IPS DF 4.7 (cell line): Measurements from ENCODE around the gene RFESD.
"Not testable (repeated sequence)": the region's sequence is repeated elsewhere in the genome, so short reads cannot be mapped to it uniquely, and the experiment has no call there.

Source experiments
- DNase-seq: peaks from one replicate; pipeline ENCODE4 v3.0.0-alpha.2; 2013; ENCODE audit warnings: low spot score; ENCODE audit errors: extremely low read depth

RFESD gene

DNA sequence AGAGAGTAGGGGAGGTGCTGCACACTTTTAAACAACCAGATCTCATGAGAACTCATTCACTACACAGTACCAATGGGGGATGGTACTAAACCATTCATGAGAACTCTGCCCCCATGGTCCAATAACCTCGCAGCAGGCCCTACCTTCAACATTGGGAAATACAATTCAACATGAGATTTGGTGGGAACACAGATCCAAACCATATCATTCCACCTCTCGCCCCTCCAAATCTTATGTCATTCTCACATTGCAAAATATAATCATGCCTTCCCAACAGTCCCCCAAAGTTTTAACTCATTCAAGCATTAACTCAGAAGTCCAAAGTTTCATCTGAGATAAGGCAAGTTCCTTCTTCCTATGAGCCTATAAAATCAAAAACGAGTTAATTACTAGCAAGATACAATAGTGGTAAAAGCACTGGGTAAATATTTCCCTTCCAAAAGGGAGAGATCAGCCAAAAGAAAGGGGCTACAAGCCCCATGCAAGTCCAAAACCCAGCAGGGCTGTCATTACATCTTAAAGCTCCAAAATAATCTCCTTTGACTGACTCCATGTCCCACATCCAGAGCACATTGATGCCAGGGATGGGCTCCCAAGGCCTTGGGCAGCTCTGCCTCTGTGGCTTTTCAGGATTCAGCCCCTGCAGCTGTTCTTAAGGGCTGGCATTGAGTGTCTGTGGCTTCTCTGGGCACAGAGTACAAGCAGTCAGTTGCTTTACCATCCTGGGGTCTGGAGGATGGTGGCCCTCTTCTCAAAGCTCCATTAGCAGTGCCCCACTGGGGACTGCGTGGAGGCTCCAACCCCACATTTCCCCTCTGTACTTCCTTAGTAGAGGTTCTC lies 18.4 kb upstream of the RFESD start:
- no peak for DNase-seq

- no peak for DNase-seq
Observed at GRCh38 chr5:95628933-95629332, 17.6 kb upstream of the RFESD start.

DNA sequence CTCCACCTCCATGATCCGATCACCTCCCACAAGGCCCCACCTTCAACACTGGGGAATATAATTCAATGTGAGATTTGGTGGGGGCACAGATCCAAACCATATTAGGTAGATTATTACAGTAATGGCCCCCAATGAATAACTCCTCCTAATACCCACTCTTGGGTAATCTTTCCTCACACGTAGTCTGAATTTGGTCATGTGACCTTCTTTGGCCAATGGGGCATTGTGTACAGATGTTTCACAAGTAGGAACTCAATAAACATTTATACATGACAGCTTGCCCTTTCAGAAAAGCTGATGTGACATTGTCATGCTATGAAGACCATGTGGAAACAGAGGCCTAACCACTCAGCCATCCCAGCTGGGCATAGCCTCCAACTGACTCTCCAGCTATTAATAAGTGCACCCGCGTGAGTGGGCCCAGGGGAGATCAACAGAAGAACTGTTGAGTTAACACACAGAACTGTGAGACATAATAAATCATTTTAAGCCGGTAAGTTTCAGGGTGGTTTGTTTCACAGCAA lies 16.1 kb upstream of the RFESD start:
- DNase-seq, result no peak

DNA sequence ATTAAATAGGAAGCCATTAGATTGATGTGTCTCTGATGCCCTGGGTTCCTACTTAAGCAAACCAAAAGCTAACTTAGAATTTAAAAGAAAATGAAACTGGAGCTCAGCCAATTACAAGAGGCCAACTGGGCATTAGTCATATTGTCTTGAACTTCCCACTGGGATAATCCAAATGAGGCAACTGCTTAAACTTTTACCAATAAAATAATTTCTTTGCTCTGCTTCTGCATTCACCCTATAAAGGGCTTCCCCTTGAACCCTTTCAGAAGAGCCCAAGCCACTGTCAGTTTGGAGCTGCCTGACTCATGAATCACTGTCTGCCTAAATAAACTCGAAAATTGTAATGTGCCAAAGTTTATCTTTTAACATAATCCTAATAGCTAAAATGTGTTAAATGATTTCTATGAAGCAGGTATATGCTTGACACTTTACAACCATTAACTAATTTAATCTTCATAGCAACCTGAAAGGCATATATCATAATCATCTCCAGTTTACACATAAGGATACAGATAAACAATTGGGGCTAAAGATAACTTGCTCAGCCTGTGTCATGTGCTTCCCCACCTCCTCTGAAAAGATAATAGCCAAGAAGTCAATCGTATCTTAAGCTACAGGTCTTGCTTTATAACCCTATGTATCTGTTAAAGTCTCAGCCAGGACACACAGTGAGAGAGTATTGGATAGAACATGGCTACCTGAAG lies 15.2 kb upstream of the RFESD start:
- DNase-seq, result no peak

- DNase-seq, result no peak
Observed at GRCh38 chr5:95631991-95632675, 14.4 kb upstream of the RFESD start.

- DNase-seq, result not testable (repeated sequence)
Observed at GRCh38 chr5:95632942-95633341, 13.6 kb upstream of the RFESD start.

- no peak for DNase-seq
Observed at GRCh38 chr5:95633671-95634070, 12.9 kb upstream of the RFESD start.

DNA sequence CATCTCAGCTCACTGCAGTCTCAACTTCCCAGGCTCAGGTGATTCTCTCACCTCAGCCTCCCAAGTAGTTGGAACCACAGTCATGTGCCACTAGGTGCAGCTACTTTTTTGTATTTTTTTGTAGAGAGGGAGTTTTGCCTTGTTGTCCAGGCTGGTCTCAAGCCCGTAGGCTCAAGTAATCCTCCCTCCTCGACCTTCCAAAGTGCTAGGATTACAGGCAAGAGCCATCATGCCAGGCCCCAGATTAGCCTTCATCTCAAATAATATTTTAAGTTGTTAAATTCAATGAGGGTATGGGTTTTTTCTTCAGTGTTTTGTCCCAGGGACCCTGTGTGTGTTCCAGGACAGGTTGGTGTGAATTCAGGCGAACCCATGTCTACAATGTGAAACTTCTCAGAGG lies 12.5 kb upstream of the RFESD start:
- no peak for DNase-seq

DNA sequence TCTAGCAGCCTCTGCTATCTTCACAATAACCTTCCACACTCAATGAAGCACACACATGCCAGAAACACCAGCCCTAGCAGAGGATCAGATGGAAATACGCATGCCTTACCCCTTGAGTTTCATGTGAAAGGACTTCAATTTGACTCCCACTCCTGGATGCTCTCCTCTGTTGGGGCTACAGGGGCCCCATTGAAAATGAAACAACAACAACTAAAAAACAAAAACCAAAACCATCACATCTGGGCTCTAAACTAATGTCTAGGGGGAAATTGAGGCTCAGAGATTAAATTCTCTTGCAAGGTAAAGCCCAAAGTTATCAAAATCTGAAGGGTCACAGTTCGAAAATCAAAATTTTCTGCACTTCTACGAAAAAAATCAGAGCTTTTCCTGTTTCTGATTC lies 7.9 kb upstream of the RFESD start:
- no peak for DNase-seq

GRCh38 chr5:95641741-95642220 lies 4.8 kb upstream of the RFESD start:
- DNase-seq, result no peak

GRCh38 chr5:95643152-95643551 lies 3.4 kb upstream of the RFESD start:
- no peak for DNase-seq

GRCh38 chr5:95644351-95645042 lies 2.1 kb upstream of the RFESD start:
- no peak for DNase-seq

DNA sequence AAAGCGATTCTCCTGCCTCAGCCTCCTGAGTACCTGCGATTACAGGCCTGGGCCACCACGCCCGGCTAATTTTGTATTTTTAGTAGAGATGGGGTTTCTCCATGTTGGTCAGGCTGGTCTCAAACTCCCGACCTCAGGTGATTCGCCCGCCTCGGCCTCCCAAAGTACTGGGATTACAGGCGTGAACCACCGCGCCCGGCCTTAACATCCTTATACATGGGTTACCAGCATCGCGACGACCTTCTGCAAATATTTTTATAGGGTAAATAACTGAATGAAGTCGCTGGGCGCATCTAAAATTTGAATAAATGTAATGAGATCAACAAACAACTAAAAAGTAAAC lies 380 bp upstream of the RFESD start:
- not testable (repeated sequence) for DNase-seq

DNA sequence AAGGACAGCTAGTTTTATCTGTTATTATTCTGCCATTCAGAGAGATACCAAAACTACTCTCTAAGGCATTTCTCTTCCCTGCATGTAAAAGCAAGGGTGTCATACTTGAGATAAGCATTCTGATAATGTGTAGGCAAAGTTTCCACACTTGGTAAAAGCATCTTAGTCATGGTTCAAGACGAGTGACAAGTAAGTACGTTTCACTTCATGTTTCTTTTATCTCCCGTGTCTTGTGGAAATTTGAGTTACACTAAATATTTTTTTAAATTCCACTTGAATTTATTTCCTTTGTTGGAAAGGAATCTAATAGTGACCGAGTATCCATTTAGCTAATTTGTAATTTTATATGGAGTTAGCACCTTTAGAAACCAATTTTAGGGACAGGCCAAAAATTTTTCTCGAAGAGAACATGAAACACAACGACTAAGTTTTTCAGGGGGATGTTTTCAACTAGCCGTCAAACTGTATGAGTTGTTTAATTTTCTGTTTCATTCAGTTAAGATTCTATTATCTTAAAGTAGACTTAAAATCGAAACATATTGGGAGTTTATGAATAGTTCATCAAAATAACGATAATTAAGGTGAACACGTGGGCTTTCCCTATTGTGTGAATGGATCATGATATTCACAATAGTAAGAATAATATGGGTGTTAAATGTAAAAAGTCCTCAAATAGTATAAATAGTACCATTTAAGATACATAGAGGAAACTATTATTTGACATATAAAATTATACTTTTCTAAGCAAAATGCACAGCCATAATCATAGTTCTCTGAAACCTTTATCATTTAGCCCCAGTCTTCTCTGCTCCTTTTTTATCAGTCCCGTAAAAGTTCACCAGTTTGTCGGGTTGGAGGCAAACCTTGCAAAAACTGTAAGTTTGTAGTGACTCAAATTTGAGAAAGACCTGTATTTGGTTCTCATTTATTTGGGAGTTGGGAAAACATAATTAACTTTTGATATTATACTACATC lies 1.6 kb downstream of the RFESD start:
- no peak for DNase-seq

DNA sequence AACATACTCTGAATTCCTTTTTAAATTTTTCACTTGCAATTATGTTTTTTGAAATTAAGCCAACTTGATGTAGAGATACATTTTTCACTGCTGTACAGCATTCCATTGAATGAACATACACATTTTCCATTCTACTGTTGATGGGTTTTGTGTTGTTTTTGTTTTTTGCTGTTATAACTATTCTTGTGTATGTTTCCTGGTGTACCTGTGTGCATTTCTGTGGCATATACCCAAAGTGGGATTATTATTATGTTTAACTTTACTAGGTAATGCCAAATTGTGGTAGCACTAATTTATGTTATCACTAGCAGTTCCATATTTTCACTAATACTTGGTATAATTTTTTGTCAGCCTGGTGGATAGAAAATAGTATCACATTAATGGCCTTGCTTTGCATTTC lies 2.7 kb downstream of the RFESD start:
- DNase-seq, result no peak

DNA sequence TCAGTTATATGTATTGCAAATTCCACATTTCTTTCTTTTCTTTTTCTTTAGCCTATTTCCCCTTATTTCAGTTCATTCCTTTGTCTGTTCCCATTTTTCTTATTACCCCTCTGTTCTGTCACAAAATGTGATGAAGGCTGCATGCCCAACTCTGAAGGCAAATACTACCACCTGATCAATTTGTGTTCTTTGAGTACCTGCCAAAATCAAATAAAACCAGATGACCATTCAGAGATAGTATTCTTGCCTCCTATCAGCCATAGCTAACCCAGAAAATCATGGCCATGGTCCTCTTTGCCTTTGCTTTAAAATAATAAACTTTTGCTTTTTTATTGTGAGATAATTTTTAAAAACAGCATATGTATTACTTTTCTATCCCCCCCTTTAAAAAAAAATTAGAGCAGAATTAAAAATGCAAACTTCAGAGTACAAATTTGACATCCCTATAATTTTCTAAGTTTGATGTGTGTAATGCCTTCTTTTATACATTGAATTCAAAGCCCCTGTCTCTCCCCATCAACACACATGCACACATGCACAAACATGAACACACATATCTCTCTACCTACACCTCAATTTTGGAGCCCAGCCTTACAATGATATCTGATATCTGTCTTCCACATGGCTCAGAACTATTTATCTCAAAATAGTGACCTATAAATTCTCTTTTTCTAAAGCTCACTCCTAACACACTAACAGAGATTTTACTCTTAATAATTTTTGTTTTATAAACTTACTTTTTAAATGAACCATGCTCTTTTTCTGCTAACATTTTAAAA lies 3.5 kb downstream of the RFESD start:
- DNase-seq, result no peak

GRCh38 chr5:95652849-95653248 lies 6.3 kb downstream of the RFESD start:
- no peak for DNase-seq

- DNase-seq, result no peak
Observed at GRCh38 chr5:95654196-95654595, 7.6 kb downstream of the RFESD start.

DNA sequence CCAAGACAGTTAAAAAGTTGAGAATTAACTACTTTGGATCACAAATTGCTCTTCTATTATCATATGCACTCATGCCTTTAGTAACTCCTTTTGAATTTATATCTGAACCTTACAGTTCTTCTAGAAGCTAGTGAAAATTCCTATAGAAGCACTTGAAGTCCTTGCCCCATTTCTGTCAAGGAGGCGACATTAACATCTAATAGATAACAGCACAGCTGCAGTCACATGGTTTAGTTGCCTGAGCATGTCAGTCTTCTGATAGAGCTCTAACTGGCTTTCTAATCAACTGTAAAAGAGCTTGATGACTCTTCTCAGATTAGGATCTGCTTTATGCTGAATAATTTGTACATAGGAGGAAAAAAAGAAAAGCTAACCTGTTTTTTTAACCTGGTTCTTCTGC lies 9.0 kb downstream of the RFESD start:
- DNase-seq, result no peak
